Urothelium cell line (cell line): ENCODE measurements around the gene RBP5.

Experiments
- DNase-seq: peaks from one replicate; pipeline ENCODE4 v3.0.0; 2011; ENCODE audit warnings: low spot score, mixed read lengths
- FAIRE-seq: peaks from 2 replicates; lab custom pipeline; 2011; peaks lifted over from hg19 to GRCh38; lab: Jason Lieb, UNC

Gene RBP5, protein sequence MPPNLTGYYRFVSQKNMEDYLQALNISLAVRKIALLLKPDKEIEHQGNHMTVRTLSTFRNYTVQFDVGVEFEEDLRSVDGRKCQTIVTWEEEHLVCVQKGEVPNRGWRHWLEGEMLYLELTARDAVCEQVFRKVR

DNA sequence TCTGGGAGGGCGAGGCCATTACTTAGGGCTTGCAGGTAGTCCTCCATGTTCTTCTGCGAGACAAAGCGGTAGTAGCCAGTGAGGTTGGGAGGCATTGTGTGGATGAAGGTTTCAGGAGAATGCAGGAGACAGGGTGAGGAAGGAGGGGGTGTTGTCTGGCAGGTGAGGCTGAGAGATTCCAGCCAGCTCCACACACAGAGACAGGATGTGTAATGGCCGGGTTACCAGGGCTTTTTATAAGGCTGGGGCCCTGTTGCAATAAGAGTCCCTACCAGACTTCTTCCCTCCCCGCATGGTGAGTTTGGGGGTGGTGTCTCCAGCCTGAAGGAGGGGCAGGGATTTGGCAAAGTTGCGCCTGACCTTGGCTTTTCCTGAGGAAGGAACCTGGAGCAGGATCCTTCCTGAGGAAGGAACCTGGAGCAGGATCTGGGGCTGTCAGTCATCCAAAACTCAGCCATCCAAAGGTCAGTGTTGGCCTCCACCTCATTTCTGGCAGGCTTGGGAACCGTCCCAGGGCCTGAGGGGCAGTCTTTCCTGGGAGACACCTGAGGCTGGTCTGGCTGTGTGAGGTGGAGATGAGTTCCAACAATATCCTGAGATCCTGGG is at the start of gene RBP5:
Gene RBP5 (minus strand): TSS at position 209 of the 606 bp plus-strand sequence. CDS start 114 bp downstream, at position 95.
- DNase-seq (no peak), FAIRE-seq (no peak)

DNA sequence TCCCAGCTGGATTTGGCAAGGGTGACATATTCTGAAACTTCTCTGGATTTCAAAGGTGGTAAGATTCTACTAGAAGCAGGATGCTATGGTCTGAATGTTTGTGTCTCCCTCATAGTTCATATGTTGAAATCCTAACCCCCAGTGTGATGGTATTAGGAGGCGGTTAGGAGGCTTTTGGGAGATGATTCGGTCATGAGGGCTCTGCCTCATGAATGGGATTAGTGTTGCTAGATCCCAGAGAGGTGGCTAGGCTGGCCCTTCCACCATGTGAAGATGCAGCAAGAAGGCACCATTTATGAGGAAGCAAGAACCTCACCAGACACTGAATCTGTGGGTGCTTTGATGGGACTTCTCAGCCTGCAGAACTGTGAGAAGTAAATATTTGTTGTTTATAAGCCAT is 49.8 kb upstream of the RBP5 start:
- peak; percentile 9 for FAIRE-seq
- no peak for DNase-seq

DNA sequence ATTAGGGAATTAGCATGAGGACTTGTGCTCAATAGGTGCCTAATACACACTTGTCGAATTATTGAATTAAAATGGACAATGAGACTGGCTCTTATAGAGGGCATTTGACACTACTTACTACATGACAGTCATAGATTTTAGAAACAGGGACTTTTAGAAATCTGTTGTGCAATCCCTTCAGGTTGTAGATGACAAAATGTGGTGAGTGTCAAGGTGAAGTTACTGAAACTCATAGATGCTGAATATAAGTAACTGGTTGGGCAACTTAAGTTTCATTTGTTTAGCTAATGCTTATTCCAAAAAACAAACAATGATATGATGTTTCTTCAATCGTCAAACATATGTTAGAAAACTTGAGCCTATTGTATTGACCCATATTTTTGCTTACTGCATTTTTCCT is 47.9 kb upstream of the RBP5 start:
- FAIRE-seq (no peak), DNase-seq (no peak)

DNA sequence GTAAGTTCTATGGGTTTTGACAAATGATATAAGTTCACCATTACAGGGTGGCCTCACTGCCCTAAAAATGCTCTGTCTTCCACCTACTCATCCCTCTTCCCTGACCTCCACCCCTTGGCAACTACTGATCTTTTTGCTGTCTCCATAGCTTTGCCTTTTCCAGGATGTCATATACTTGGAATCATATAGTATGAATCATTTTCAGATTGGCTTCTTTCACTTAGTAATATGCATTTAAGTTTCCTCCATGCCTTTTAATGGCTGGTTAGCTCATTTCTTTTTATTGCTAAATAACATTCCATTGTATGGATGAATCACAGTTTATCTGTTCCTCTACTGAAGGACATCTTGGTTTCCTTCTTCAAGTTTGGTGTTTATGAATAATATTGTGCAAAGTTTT is 46.8 kb upstream of the RBP5 start:
- DNase-seq (no peak), FAIRE-seq (no peak)

DNA sequence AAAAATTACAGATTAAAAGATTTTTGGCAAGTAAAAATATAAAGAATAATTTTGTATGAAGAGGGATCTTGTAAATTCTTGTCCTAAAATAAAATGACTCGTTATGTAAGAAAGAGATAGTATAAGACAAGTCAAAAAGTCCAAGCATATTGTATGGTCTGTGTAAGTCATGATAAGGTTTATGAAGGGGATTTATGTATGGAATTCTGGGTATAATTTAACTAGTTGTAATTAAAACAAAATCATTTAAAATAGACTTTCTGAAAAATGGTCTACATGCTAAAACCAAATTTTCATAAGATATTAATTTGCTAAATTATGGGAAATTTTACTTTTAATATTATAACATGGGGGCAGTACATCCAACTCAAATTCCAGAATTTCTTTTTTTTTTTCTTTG is 43.2 kb upstream of the RBP5 start:
- no peak for DNase-seq
- no peak for FAIRE-seq

DNA sequence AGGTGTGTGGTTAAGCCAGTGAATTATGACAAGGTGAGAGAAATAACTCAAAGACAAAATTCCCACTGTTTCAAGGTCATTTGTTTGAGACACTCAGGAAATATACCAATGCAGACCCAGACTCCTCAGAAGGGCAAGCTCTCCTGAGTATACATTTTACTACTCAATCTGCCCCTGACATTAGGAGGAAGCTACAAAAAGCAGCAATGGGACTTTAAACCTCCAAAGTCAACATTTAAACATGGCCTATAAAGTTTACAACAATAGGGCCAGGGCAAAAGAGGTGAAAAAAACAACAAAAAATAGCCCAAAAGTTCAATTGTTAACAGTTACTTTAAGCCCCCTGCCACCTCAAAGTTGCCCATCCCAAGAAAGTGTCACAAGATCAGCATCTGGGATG is 41.3 kb upstream of the RBP5 start:
- FAIRE-seq (no peak), DNase-seq (no peak)

DNA sequence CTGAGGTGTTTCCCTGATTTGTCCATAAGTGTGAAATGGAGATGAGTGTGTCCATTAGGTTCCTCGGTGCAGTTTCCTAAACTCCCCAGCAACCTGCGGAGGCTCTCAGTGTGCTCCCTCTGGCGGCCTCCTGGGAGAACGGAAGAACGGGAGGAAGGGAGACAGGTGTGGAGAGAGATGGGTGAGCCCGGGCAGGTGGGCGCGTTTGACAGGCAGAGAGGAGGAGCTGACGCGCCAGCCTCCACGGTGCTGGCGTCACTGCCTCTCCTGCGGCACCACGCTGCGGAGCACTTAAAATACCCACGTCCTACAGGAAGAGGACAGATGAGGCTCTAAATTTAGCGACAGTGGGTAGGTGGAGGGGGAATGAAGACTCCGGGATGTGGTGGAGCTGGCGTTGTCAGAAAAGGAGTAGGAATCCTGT is 34.0 kb upstream of the RBP5 start:
- peak; percentile 82 for DNase-seq
- no peak for FAIRE-seq

DNA sequence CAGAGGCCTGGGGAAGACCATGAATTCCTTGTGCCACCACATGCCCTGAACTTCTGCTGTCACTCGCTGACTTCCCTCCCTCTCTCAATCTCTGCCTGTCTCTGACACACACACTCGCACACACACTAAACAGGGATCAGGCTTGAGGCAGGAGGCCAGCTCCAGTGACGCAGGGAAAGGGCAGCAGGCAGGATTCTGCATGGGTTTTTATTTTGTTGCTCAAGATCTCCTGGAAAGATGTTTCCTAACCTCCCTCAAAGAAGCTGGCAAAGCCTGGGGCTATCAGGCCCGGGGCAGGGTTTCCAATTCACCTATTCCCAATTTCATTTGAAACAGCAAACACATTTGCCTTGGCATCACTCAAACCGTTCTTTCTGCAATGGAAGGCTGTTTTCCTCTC is 33.1 kb upstream of the RBP5 start:
- DNase-seq (no peak), FAIRE-seq (no peak)

DNA sequence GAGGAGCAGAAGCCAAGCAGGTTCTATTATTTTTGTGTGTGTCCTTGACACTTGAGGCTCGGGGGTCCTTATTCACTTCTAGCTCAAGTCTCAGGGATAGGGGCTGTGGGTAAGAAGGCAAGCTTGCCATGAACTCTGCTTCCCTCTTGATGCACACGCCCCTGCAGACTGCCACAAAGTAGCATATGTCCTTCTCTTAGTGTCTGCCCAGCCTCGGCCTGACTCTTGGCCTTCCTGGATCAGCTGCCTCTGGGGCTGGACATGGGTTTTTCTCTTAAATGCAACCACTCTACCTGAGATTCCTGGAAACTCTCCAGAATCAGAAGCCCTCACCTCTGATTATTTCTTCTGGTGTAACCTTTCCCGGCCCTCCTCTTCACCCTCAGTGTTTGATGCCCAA is 32.6 kb upstream of the RBP5 start:
- DNase-seq: no peak
- FAIRE-seq: no peak

DNA sequence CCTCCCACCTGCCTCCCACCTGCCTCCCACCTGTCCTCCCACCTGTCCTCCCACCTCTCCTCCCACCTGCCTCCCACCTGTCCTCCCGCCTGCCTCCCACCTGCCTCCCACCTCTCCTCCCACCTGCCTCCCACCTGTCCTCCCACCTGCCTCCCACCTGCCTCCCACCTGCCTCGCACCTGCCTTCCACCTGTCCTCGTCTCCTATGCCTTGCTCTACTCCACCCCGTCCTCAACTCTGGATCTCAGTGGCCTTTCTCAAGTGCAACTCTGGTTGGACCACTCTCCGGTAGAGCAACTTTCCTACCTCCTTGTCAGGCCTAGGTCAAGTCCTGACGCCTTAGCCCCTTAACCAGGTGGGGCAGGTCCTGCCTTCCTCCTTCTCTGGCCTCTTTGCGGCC is 31.5 kb upstream of the RBP5 start:
- no peak for DNase-seq

DNA sequence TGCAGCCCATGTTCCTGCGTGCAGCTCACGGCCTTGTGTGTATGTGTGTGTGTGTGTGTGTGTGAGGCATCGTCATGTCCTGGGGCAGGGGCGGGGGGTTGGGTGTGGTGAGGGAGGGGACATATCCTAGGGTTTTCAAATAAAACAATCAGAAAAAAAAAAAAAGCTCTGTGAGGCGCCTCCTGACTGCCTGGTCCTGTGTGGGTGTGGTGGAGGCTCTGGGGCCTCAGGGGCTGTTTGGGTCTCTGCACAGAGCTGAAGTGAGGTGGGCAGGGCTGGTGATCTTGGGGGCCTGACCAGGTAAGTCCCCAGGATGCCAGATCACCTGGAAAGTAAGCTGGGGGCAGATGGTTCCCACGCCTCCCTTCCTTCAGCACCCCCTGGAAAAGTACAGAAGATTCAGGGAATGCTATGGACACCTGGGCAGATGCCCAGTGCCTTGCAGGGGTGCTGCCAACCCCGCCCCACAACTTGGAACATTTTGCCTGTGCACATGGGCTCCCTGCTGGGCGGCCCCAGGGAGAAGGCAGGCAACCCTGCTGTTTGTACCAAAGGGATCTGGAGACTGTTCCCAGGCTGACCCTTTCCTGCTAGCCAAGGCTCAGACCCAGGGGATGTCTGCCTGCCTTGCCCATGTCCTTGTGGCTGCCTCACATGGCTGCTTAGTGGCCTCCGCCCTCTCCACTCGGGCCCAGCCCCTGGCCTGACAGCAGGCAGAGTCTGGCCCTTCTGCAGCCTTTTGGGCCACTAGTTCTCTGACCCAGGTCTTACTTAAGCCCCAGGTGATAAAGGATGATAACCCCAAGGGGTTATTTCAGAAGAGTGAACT is 30.3 kb upstream of the RBP5 start:
- FAIRE-seq (no peak), DNase-seq (no peak)

More for the DNA sequence above, 31.5 kb upstream of the RBP5 start:
- peak; percentile 93 for FAIRE-seq

DNA sequence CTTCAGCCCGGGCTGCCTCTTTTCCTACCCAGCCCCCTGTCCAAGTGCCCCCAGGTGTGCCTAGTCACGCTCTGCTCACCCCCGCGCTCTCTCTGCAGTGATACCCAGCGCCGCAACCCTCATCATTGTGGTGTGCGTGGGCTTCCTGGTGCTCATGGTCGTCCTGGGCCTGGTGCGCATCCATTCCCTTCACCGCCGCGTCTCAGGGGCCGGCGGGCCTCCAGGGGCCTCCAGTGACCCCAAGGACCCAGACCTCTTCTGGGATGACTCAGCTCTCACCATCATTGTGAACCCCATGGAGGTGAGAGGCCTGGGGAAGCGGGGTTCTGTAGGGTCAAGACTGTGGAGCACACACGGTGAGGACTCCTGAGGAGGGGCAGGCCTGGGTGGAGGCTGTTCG is 28.7 kb upstream of the RBP5 start:
- FAIRE-seq: no peak
- DNase-seq: no peak

DNA sequence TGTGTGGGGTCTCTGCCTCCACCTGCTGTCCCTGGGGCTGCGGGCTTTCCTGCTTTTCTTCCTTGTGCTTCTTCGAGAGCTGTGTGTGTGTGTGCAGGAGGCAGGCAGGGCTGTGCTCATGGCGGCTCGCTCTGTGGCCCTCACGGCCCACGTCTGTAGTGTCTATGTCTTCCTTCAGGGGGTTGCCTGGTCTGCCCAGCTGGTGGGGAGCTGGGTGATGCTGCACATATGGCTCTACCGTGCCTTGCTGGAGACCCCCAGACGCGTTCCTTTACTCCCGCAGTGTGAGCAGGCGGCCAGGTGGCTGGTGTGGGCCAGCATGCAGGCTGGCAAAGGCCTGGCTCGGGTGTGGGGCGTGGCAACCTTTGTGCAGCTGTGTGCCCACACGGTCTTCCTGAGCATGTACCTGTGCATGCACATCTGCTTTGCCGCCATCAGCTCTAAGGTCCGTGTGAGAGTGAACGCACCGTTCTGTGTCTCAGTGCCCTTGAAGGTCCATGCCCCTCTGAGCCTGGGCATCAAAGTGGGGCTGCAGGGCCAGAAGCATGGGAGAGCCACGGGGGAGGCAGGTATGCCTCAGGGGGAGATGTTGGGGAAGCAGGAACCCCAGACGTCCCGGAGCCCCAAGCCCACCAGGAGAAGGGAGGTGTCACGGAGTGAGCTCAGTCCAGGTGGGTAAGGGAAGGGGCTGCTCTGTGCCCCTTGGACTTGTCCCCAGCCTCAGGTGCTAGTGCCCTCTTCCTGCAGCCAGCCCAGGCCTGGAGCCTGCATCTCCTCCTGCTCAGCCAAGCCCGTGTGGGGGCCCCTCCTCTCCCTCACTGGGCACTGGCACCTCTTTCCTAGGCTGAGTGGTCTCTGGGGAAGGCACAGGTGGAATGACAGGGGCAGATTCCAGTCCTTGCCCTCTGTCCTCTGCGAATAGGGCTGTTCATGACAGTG is 27.8 kb upstream of the RBP5 start:
- no peak for DNase-seq
- peak; percentile 5 for FAIRE-seq

DNA sequence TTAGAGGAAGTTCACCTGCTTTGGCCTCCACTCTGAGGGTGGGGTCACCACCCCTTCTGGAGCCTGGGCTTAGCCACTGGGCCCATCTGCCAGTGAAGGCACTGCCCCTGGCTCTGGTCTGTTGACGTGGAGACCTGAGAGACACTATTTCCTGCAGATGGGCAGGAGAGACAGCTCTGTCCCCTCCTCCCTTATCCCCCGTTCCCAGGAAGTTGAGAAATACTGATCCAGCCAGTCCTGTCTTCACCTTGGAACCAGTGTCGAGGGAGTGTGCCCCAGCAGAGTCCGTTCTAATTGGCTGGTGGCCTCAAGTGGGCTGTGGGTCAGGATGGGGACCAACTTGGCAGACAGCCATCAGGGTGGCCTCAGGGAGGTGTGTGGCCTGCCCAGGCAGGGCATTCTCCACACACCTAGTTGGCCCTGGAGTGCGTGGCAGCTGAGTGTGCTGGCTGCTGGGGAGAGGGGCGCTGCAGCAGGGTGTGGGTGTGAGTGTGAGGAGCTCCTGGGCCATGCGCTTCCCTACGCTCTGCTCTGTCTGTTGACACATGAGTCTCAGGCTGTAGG is 26.9 kb upstream of the RBP5 start:
- FAIRE-seq (peak; percentile 53), DNase-seq (no peak)

DNA sequence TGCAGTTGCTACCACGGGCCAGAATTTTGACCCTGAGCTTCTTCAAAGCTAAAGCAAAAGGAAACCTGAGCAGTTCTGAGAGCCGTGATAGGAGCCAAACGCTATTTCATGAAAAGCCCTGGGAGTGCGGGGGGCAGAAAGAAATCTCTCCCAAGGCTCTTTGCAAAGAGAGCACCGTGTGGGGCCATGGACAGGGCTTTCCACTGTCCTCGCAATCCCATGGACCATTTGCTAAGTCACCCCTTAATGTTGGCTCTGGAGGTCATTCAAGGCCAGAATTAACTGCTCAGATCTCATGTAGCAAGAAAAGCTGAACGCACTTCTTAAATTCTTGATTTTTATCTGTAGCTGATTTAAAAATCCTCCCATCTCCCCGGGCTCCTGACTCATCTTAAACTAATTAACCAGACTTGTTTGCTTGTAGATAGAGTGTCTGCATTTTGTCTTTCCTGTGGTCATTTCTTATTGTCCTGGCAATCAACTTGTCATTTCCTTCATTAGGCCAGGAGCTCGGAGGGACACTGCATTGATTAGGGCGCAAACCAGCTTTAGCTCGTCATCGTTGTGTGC is 26.3 kb upstream of the RBP5 start:
- no peak for FAIRE-seq

DNA sequence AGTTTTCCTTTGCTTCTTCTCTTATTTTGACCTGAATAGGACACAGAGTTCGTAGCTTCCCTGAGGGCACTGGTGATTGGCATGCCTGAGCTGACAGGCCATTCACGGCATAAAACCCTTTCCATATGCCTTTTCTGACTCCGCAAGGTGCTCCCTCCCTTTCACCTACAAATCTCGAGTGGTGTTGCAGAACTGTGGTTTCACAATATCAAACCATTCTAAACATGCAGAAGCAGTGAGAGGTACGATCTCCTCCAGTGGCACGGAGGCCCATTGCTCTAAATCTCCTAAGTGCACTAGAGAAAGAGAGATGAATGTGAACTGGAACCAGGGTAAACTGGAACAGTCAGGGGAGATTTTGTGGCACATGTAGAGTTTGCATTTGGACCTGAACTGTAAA is 25.4 kb upstream of the RBP5 start:
- DNase-seq (no peak), FAIRE-seq (peak; percentile 23)

More for the DNA sequence above, 26.3 kb upstream of the RBP5 start:
- no peak for DNase-seq

DNA sequence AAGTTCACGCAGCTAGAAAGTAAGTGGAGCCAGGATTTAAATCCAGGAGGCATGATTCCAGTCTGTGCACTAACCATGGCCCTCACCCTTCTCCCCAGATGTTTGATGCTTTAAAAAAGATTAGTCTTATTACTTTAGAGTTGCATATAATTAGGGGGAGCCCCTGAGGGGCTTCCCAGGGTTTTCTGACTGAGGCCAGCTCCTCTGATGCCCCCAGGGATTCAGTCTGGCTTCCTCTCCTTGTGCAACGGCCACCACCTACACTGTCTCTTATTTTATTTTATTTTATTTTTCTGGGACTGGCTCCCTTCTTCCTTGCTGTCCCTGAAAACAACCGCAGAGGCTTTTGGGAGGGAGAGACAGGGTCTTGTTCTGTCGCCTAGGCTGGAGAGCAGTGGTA is 24.1 kb upstream of the RBP5 start:
- no peak for FAIRE-seq
- no peak for DNase-seq

DNA sequence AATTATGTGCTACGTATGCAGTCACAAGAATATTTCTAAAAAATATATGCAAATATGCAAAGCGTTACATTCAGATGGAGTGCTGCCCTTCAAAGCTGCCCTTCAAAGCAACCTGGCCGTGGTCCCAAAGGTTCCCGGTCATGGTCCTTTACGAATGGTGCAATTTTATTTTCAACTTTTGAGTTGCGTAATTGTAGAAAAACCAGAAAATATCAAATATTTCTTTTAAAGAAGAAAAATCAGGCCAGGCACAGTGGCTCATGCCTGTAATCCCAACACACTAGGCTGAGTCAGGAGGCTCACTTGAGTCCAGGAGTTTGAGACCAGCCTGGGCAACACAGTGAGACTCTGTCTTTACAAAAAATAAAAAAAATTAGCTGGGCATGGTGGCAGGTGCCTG is 22.8 kb upstream of the RBP5 start:
- FAIRE-seq (no peak), DNase-seq (no peak)

DNA sequence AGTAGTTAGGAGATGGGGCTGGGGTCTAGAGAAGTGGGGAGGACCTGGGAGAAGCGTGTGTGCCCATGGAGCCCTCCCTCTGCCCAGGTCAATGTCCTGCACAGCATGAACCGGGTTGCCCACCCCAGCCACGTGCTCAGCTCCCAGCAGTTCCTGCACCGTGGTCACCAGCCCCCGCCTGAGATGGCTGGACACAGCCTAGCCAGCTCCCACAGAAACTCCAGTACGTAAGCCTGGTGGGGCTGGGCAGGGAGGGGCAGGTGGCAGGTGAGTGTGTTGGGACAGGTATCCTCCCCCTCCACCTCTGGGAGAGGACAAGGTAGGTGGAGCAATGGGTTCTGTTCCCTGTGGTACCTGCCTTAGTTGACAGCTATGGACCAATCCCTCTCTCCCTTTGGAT is 22.2 kb upstream of the RBP5 start:
- no peak for FAIRE-seq
- DNase-seq: no peak

DNA sequence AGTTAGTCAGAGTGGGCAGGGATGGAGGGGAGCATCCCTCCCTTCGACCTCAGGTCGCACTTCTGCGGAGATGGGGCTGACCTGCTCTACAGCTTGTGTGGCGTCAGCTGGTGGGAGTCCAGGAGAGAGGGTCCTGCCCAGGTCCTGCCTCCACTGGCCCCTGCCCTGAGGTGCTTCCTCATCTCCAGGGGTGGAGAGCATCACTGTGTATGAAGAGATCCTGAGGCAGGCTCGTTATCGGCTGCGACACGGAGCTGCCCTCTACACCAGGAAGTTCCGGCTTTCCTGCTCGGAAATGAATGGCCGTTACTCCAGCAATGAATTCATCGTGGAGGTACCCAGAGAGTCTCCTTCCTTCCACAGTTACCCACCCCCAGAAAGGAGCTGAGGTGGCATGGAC is 21.7 kb upstream of the RBP5 start:
- DNase-seq (no peak), FAIRE-seq (no peak)
